HG02623 (cell line): ENCODE data around the gene SMURF2.
"Not testable (repeated sequence)": the region's sequence is repeated elsewhere in the genome, so short reads cannot be mapped to it uniquely, and the experiment has no call there.

Experiments
- ATAC-seq: cut with Tn5 transposase; IDR thresholded peaks from one replicate; pipeline ENCODE4 v1.9.1; 2021; ENCODE audit warnings: moderate library complexity; ENCODE audit not compliant: unreplicated experiment

SMURF2 gene

GRCh38 chr17:64632606-64633005 lies 29.5 kb downstream of the SMURF2 start:
- ATAC-seq: no peak

GRCh38 chr17:64632194-64632593 lies 29.9 kb downstream of the SMURF2 start:
- no peak for ATAC-seq

- no peak for ATAC-seq
Observed at GRCh38 chr17:64630309-64631223, 31.5 kb downstream of the SMURF2 start.

- no peak for ATAC-seq
Observed at GRCh38 chr17:64628641-64629040, 33.5 kb downstream of the SMURF2 start.

GRCh38 chr17:64627797-64628196 lies 34.3 kb downstream of the SMURF2 start:
- ATAC-seq: no peak

GRCh38 chr17:64626827-64627226 lies 35.3 kb downstream of the SMURF2 start:
- no peak for ATAC-seq

- ATAC-seq: no peak
Observed at GRCh38 chr17:64625541-64625940, 36.6 kb downstream of the SMURF2 start.

- no peak for ATAC-seq
Observed at GRCh38 chr17:64622931-64623654, 39.0 kb downstream of the SMURF2 start.

- no peak for ATAC-seq
Observed at GRCh38 chr17:64621772-64622171, 40.3 kb downstream of the SMURF2 start.

- no peak for ATAC-seq
Observed at GRCh38 chr17:64618848-64619247, 43.3 kb downstream of the SMURF2 start.

- ATAC-seq: no peak
Observed at GRCh38 chr17:64617125-64617780, 44.9 kb downstream of the SMURF2 start.

GRCh38 chr17:64615028-64615677 lies 47.0 kb downstream of the SMURF2 start:
- ATAC-seq: no peak

- no peak for ATAC-seq
Observed at GRCh38 chr17:64614266-64615027, 47.7 kb downstream of the SMURF2 start.

GRCh38 chr17:64611369-64611768 lies 50.7 kb downstream of the SMURF2 start:
- ATAC-seq: no peak

GRCh38 chr17:64610244-64610643 lies 51.9 kb downstream of the SMURF2 start:
- ATAC-seq: not testable (repeated sequence)

- no peak for ATAC-seq
Observed at GRCh38 chr17:64608571-64608981, 53.5 kb downstream of the SMURF2 start.

GRCh38 chr17:64607862-64608565 lies 54.1 kb downstream of the SMURF2 start:
- no peak for ATAC-seq

- not testable (repeated sequence) for ATAC-seq
Observed at GRCh38 chr17:64604532-64604931, 57.6 kb downstream of the SMURF2 start.

- no peak for ATAC-seq
Observed at GRCh38 chr17:64603987-64604386, 58.1 kb downstream of the SMURF2 start.

GRCh38 chr17:64599827-64600226 lies 62.3 kb downstream of the SMURF2 start:
- ATAC-seq: no peak
